ENCODE data around the gene COL18A1.
A peak's percentile ranks its signal among the peaks of the same experiment; 100 is the strongest.
"Not testable (repeated sequence)": the region's sequence is repeated elsewhere in the genome, so short reads cannot be mapped to it uniquely, and the experiment has no call there.

COL18A1 gene

DNA sequence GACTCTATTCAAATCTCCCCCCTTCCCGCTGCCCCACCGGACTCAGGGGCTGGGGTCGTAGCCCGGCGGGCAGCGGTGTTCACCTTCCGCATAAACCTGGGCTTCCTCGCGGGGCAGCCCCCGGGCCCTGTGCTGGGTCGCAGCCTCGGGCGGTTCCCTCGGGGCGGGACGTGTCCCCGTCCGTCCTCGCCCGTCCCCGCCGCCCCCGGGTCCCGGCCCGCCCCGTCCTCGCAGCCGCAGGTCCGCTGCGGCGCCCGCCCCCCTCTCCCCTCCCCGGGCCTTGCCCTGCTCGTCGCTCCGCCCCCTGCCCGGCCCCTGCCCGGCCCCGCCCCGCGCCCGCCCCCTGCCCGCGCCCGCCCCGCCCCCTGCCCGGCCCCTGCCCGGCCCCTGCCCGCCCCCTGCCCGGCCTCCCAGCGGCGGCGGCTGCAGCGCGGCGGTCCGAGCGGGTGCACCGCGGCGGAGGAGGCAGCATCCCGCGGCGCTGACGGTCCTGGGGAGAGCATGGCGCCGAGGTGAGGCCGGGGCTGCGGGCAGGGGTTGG is at the start of gene COL18A1:
COL18A1 (plus strand) TSS at position 436 of the 541 bp plus-strand sequence; CDS start at position 502, 66 bp downstream.
- DNase-seq (ENCODE audit: low spot score): peak; percentile 44

GRCh38 chr21:45355573-45355972 is 49.4 kb upstream of the COL18A1 start:
- no peak for DNase-seq (ENCODE audit: low spot score)

DNA sequence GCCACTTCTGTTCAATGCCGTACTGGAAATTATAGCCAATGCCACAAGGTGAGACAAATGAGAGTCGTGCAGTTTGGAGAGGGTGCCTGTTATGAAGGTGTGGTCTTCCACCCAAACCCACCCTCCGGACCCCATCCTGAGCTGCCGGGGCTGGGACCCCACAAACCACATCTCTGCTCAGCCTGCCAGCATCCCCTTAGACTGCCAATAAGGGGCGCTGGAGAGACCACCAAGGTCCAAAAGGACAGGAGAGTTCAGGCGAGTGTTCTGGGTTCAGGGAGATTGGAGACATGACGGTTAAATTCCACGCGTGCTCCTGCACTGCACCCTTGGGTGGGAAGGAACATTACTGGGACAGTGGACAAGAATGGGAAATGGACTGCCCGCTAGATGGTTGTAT is 48.7 kb upstream of the COL18A1 start:
- no peak for DNase-seq (ENCODE audit: low spot score)

- no peak for DNase-seq (ENCODE audit: low spot score)
Measured at GRCh38 chr21:45356653-45357435, 48.1 kb upstream of the COL18A1 start.

DNA sequence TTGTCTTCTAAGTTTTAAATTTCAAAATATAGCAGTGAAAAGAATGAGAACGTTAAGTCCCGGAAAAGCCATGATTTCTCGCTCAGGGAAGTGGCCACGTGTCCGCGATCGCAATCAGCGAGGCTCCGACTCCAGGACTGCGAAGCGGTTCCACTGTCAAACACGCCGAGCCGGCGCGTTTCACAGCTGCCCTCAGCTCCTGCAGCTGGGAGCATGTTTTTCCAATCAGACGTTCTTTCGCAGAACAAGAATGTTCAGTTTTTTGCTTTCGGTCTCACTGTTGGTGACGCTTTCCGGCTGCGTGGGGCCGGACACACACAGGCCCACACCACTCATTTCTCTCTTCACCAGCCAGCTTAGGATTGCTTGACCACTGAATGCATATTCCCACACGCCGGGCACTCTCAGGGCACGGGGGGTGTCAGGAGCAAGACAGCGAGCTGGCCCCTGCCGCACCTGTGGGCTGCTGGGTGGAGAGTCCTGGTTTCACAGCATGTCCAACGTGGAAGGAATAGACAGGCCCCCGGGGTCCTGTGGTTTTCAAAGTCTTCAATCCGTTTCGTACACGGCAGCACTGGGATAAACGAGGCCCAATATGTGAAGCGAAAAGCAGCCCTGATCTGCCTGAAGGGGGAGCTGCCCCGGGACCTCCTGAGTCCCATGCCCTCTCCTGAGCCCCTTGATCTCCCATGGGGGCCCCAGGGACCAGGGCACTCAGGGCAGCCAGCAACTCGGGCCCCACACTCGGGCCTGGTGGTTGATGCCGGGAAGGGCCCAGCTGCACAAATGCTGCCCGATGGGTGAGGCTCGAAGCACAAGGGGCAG is 47.3 kb upstream of the COL18A1 start:
- DNase-seq (ENCODE audit: low spot score): no peak

DNA sequence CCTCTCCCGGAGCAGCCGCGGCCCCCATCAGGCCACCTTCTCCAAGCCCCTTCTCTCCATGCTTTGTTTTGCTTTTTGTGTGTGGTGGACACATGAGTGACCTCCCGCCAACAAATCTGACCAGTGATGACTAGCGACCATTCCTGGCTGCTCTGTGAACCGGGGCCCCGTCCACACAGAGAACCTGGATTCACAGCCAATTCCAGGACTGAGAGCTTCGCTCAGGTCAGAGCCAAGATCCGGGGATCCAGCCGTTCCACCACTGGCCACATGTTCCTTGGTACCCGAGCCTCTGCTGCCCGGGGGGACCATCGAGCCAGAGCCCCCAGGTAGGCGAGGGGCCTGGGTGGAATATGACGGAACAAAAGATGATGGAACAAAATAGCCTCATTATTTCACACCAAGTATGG is 46.7 kb upstream of the COL18A1 start:
- DNase-seq (ENCODE audit: low spot score): no peak

DNA sequence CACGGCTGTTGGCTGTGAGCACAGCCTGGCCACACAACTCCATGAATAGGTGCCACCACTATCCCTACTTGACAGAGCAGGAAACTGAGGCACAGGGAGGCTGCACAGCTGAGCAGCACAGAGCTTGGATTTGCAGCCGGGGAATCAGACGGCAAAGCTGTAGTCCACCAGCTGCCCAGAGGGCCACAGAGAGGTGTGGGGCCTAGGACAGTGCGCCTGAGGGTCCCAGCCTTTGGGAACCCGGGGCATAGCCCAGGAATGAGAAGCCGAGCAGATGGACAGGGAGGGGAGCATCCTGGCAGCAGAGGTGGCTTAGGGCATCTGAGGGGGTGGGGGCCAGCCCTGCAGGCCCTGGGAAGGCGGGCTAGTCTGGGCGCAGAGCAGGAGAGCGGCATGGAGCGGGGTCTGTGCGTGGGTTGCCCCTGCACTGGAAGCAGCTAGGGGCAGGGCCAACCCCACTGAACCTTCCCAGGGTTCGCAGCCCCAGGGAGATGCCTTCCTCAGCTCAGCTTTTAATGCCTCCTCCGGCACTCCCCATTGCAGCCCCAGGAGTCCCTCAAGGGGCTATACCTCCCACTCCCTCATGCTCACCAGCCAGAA is 46.2 kb upstream of the COL18A1 start:
- no peak for DNase-seq (ENCODE audit: low spot score)

DNA sequence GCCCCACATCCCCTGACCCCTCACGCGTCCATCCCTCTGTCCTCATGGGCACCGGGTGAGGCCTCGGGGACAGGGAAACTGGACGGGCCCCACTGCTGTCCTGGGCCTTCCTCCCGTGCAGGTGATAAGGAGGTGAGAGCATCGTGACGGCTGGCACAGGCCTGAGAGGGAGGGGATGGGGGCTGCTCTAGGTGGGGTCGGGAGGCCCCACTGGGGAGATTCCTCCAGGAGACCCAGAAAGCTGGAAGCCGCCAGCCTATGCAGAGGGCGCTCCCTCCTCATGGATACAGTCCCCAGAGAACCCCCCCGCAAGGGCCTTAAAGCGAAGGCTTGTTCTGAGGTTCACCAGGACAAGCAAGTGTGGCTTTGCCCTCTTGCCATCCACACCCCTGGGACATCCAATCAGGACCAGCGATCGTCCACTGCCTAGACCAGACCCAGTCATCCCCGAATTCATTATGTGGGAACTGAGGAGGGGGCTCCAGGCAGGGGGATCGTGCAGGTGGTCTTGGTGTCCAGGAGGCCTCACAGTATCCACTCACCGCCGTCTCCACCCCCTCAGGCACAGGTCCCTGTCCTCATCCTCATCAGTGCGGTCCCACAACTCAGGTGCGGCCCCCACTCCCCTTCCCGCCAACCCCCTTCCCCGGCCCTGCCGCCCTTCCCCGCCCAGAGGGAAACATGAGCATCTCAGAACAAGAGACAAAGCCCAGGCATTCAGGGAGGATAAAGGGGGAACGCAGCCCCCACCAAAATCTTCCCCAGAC is 45.3 kb upstream of the COL18A1 start:
- no peak for DNase-seq (ENCODE audit: low spot score)

DNA sequence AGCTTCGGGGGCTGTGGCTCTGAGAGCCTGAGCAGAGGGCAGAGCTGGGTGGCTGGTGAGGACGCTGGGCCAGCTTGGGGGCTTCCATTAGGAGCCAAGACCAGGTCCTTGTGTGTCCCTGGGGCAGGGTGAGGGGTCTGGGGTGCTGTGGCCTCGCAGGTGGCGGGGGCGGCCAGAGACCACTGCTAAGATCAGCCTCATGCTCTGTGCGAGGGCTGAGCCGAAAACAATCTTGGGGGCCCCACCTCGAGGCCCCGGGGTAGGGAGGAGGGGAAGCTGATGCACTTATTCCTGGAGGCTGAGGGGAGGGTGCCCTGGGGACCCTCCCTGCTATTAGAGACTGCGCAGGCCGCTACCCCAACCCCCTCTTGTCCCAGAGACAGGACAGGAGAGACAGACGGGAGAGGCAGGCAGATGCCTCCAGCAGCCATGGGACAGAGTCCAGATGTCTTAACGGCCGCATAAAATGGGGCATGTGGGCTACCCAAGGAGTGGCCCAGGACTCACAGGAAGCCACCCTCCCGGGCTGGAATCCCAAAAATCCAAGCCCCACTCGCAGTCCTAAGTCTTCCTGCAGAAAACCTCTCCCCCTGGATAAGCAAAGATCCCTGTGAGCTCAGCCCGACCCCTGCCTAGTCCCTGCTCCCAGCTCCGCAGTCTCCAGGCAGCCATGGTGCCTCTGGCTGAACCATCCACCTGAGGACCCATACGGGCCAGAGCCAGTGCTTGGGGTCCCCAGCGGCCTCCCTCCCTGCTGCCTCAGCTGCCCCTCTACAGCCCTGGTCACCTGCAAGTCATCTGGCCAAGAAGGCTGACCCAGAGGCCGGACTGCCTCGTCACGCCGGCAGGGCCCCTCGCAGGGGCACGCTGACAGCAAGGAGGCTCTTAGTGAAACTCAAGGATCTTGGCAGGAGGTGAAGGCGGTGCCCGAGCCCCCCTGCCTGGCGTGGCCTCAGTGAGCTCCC is 43.6 kb upstream of the COL18A1 start:
- DNase-seq (ENCODE audit: low spot score): no peak

DNA sequence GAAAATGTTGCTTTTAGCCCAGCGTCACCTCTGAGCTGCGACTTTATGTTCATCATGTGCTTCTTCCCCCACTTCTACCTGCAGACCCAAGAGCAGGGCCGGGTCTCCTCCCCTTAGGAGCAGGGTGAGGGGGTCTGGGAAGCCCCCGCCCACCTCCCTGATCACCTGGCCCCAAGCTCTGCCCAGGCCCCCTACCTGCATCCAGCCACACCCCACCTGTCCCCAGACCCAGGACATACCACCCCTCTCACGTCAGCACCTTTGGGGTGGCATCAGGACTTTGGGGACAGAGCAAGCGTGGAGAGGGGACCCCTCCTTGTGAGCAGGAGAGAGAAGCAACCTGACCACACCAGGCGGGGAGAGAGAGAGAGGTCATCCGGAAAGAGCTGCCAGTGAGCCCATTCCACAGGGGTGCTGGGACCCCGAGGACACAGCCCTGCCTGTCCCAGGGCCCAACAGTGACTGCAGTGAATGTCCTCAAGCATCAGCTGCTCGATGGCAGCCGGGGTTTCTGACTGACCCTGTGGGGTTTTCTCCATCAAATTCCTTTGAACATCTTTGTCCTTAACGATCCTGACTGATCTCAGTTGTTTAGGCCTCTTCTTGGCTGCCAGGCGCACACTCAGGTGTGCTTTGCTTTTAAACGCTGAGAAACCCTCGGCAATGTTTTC is 42.8 kb upstream of the COL18A1 start:
- DNase-seq (ENCODE audit: low spot score): no peak

DNA sequence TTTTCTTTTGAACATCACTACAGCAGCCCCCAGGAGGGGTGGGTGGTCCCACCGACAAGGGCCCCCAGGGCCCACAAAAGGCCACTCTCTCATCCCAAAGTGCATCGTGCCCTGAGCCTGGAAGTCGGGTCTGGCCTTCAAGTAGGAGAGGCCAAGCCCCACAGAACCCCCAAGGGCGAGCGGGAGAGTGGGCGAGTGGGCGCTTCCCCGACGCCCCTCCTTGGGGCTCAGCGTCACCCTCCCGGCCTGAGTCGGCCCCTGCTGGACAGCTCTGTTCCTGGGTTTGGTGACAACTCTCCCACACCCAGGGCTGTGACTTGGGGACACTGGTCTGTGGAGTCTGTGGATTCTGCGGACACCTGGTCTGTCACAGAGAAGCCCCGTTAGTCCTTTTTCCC is 42.2 kb upstream of the COL18A1 start:
- no peak for DNase-seq (ENCODE audit: low spot score)

GRCh38 chr21:45363272-45363671 is 41.7 kb upstream of the COL18A1 start:
- DNase-seq (ENCODE audit: low spot score): not testable (repeated sequence)

GRCh38 chr21:45363921-45364467 is 41.0 kb upstream of the COL18A1 start:
- peak; percentile 47 for DNase-seq (ENCODE audit: low spot score)

GRCh38 chr21:45364468-45365185 is 40.3 kb upstream of the COL18A1 start:
- no peak for DNase-seq (ENCODE audit: low spot score)

GRCh38 chr21:45365186-45365607 is 39.8 kb upstream of the COL18A1 start:
- DNase-seq (ENCODE audit: low spot score): no peak

GRCh38 chr21:45365608-45366241 is 39.2 kb upstream of the COL18A1 start:
- no peak for DNase-seq (ENCODE audit: low spot score)

GRCh38 chr21:45366476-45366875 is 38.5 kb upstream of the COL18A1 start:
- no peak for DNase-seq (ENCODE audit: low spot score)

GRCh38 chr21:45366931-45367401 is 38.0 kb upstream of the COL18A1 start:
- no peak for DNase-seq (ENCODE audit: low spot score)

Measured in hematopoietic multipotent progenitor cell treated with erythropoietin and hydrocortisone succinate and interleukin-3 and kit ligand, for 17 days (in vitro differentiated cells).